SU-DHL-6 (cell line): Measurements from ENCODE around the gene KRTAP19-3.

Experiments used
- H2AFZ ChIP-seq: fragments of 200-600 bp; sonication (generic); 2 replicates; pipeline ENCODE4 v1.6.1; 2014; ENCODE audit warnings: low read depth, mild to moderate bottlenecking, moderate library complexity, mixed read lengths, antibody characterized with exemption, low read length; ENCODE audit not compliant: severe bottlenecking
- H3F3A ChIP-seq: fragments of 200-600 bp; shearing (Covaris generic); 2 replicates; pipeline ENCODE4 v1.6.0; 2016; ENCODE audit warnings: antibody characterized with exemption, mild to moderate bottlenecking; ENCODE audit not compliant: insufficient read depth
- H3K27ac ChIP-seq: fragments of 200-600 bp; sonication (generic); 2 replicates; pipeline ENCODE4 v1.5.1; 2016; ENCODE audit warnings: low read depth, mild to moderate bottlenecking, low read length, moderate library complexity, mixed read lengths
- H3K27me3 ChIP-seq: fragments of 200-600 bp; sonication (generic), shearing (Covaris generic); 2 replicates; pipeline ENCODE4 v1.6.0; 2014; ENCODE audit warnings: mild to moderate bottlenecking, low read length
- H3K36me3 ChIP-seq: fragments of 200-600 bp; sonication (generic); 2 replicates; pipeline ENCODE4 v1.6.1; 2014; ENCODE audit warnings: mild to moderate bottlenecking, low read length, mixed read lengths
- H3K4me2 ChIP-seq: fragments of 300-600, 200-600 bp; shearing (Covaris generic), sonication (generic); 2 replicates; pipeline ENCODE4 v1.6.0; 2014; ENCODE audit warnings: low read length, low read depth, mild to moderate bottlenecking; ENCODE audit not compliant: poor library complexity, severe bottlenecking
- H3K4me3 ChIP-seq: fragments of 200-600 bp; sonication (generic); 2 replicates; pipeline ENCODE4 v1.5.1; 2014; ENCODE audit warnings: antibody characterized with exemption, low read length, mild to moderate bottlenecking, mixed read lengths; ENCODE audit not compliant: insufficient read depth, poor library complexity, severe bottlenecking
- H3K79me2 ChIP-seq: fragments of 200-600 bp; sonication (generic); 2 replicates; pipeline ENCODE4 v1.6.1; 2014; ENCODE audit warnings: mild to moderate bottlenecking, low read length, moderate library complexity; ENCODE audit not compliant: insufficient read depth
- H3K9ac ChIP-seq: fragments of 200-600 bp; sonication (generic); 2 replicates; pipeline ENCODE4 v1.7.0; 2014; ENCODE audit warnings: mild to moderate bottlenecking, low read length
- H3K9me2 ChIP-seq: fragments of 200-600 bp; sonication (generic); replicated peaks from 2 replicates; pipeline ENCODE4 v1.6.1; 2014; ENCODE audit warnings: low read length; ENCODE audit not compliant: insufficient read depth
- H3K9me3 ChIP-seq: fragments of 200-600 bp; sonication (generic); 2 replicates; pipeline ENCODE4 v1.6.1; 2014; ENCODE audit warnings: low read length, mixed read lengths; ENCODE audit not compliant: insufficient read depth
- H4K20me1 ChIP-seq: fragments of 200-600 bp; sonication (generic); 2 replicates; pipeline ENCODE4 v1.6.1; 2014; ENCODE audit warnings: low read depth, mild to moderate bottlenecking, antibody characterized with exemption, low read length, moderate library complexity, mixed read lengths
- EZH2phosphoT487 ChIP-seq: fragments of 200-600 bp; sonication (generic), shearing (Covaris generic); conservative IDR thresholded peaks from 2 replicates; pipeline ENCODE4 v1.6.1; 2018; ENCODE audit warnings: mild to moderate bottlenecking, antibody characterized with exemption, low read length, moderate library complexity, mixed read lengths
- TF ChIP-seq, protein P1 (sequence below): fragments of 200-600 bp; sonication (generic); IDR thresholded peaks from one replicate; pipeline ENCODE4 v1.5.1; 2017; ENCODE audit warnings: antibody characterized with exemption, mild to moderate bottlenecking, low read length, moderate library complexity; ENCODE audit not compliant: insufficient read depth, poor library complexity, severe bottlenecking

The KRTAP19-3 gene

DNA sequence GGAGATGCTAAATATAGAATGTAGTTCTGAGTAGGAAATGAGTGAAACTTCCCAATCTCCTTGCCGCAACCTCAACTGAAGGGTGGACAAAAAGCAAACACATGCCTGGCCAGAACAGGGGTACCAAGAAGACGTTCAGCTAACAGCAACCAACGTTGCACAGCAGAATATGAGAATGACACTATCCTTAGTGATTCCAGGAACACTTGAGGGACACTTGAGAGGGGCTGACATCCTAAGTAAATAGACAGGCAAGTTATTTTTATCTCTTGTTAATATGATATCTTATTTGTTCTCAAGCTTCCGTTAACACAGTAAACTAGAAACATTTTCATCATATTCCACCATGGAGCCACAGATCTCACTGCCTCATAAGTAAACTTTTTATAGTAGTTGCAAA lies 12.6 kb downstream of the KRTAP19-3 start:
- no peak overlapping the region for H3K27ac ChIP-seq
- no peaks in the 10 kb centered on the region for H3F3A ChIP-seq
- H3K79me2 ChIP-seq: no peaks in the 10 kb centered on the region
- no peak overlapping the region for H3K4me3 ChIP-seq
- no peaks in the 10 kb centered on the region for H3K27me3 ChIP-seq
- H3K9ac ChIP-seq: no peak overlapping the region
- TF ChIP-seq, protein P1, sequence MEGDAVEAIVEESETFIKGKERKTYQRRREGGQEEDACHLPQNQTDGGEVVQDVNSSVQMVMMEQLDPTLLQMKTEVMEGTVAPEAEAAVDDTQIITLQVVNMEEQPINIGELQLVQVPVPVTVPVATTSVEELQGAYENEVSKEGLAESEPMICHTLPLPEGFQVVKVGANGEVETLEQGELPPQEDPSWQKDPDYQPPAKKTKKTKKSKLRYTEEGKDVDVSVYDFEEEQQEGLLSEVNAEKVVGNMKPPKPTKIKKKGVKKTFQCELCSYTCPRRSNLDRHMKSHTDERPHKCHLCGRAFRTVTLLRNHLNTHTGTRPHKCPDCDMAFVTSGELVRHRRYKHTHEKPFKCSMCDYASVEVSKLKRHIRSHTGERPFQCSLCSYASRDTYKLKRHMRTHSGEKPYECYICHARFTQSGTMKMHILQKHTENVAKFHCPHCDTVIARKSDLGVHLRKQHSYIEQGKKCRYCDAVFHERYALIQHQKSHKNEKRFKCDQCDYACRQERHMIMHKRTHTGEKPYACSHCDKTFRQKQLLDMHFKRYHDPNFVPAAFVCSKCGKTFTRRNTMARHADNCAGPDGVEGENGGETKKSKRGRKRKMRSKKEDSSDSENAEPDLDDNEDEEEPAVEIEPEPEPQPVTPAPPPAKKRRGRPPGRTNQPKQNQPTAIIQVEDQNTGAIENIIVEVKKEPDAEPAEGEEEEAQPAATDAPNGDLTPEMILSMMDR: no peak
- no peak for TF ChIP-seq EZH2phosphoT487
- no peak overlapping the region for H3K4me2 ChIP-seq
- no peak overlapping the region for H2AFZ ChIP-seq
- H3K9me2 ChIP-seq: no peaks in the 10 kb centered on the region
- H3K9me3 ChIP-seq: no peaks in the 10 kb centered on the region
- H3K36me3 ChIP-seq: no peaks in the 10 kb centered on the region
- no peaks in the 10 kb centered on the region for H4K20me1 ChIP-seq

- H3K27me3 ChIP-seq: no peaks in the 10 kb centered on the region
- H3K36me3 ChIP-seq: no peaks in the 10 kb centered on the region
- H2AFZ ChIP-seq: no peak overlapping the region
- no peak overlapping the region for H3K4me3 ChIP-seq
- H4K20me1 ChIP-seq: no peaks in the 10 kb centered on the region
- H3F3A ChIP-seq: no peaks in the 10 kb centered on the region
- H3K9me2 ChIP-seq: no peaks in the 10 kb centered on the region
- no peak overlapping the region for H3K9ac ChIP-seq
- TF ChIP-seq, protein P1: no peak
- TF ChIP-seq EZH2phosphoT487: no peak
- no peak overlapping the region for H3K27ac ChIP-seq
- H3K4me2 ChIP-seq: no peak overlapping the region
- no peaks in the 10 kb centered on the region for H3K9me3 ChIP-seq
- H3K79me2 ChIP-seq: no peaks in the 10 kb centered on the region
These were observed 13.8 kb downstream of the KRTAP19-3 start for GRCh38 chr21:30478004-30478403.

- Histone ChIP-seq H3K9ac (no peak overlapping the region), H4K20me1 (no peaks in the 10 kb centered on the region), H3K79me2 (no peaks in the 10 kb centered on the region), H3K9me3 (no peaks in the 10 kb centered on the region), H3K27me3 (no peaks in the 10 kb centered on the region), H3K4me2 (no peak overlapping the region), H3K4me3 (no peak overlapping the region), H3K9me2 (no peaks in the 10 kb centered on the region), H3F3A (no peaks in the 10 kb centered on the region), H3K27ac (no peak overlapping the region), H2AFZ (no peak overlapping the region), H3K36me3 (no peaks in the 10 kb centered on the region)
- TF ChIP-seq, protein P1: no peak
- no peak for TF ChIP-seq EZH2phosphoT487
These were observed 22.7 kb downstream of the KRTAP19-3 start for GRCh38 chr21:30468900-30469714.
